A549 (cell line): ENCODE data around the gene VSX1. TPM values are rescaled to one million over a fixed set of nuclear protein-coding genes. Genes with fewer than 3 reads are reported as not detected.

Experiments used
- ATAC-seq, 2 experiments: fragments of 200-7000 bp in 1 of 2; fragments of >200 bp in 1 of 2; cut with Nextera tagmentation in 1 of 2; cut with Tn5 transposase in 1 of 2; 3 replicates each; pipeline versions ENCODE4 v1.8.0 to v1.9.1; 2018 to 2020; ENCODE audit warnings: mild to moderate bottlenecking in 1 of 2, moderate library complexity in 1 of 2
- CTCF ChIA-PET: fragments of 300-600 bp; sonication (Branson Sonifier 250); formaldehyde crosslinking; extraction: SDS; loops from one replicate; lab custom pipeline; 2021; ENCODE audit warnings: antibody characterized with exemption, inconsistent platforms; lab: Yijun Ruan, JAX
- POLR2A ChIA-PET: fragments of 350-600 bp; formaldehyde crosslinking; extraction: SDS; loops from one replicate; lab custom pipeline; 2021; ENCODE audit warnings: antibody characterized with exemption, inconsistent platforms; lab: Yijun Ruan, JAX
- DNase-seq, 2 experiments: peaks; one replicate each; pipeline versions ENCODE4 v3.0.0 to v3.0.0-alpha.2; 2011 to 2016; ENCODE audit warnings: low read depth in 1 of 2, low spot score in 1 of 2
- FAIRE-seq: peaks from 2 replicates; lab custom pipeline; 2011; peaks lifted over from hg19 to GRCh38; lab: Jason Lieb, UNC
- H3K27ac ChIP-seq, 2 experiments: fragments of >200 bp; sonication (Bioruptor Twin); formaldehyde crosslinking; 3 replicates each; pipeline ENCODE4 v1.5.1; 2016 to 2017
- H3K4me1 ChIP-seq: fragments of >200 bp; sonication (Bioruptor Twin); formaldehyde crosslinking; 3 replicates; pipeline ENCODE4 v1.6.1; 2016
- H3K4me2 ChIP-seq: fragments of >200 bp; sonication (Bioruptor Twin); formaldehyde crosslinking; 3 replicates; pipeline ENCODE4 v1.6.1; 2016
- H3K4me3 ChIP-seq: fragments of >200 bp; sonication (Bioruptor Twin); formaldehyde crosslinking; 3 replicates; pipeline ENCODE4 v1.5.1; 2016
- H3K9me3 ChIP-seq: fragments of >200 bp; sonication (Bioruptor Twin); formaldehyde crosslinking; 3 replicates; pipeline ENCODE4 v1.6.1; 2016
- BHLHE40 ChIP-seq: IDR thresholded peaks from 2 replicates; pipeline ENCODE4 v1.6.1; 2012; ENCODE audit warnings: low read depth, low read length, inconsistent platforms
- FOSL2 ChIP-seq, 2 experiments: fragments of 450-650 bp in 1 of 2; fragments of >200 bp in 1 of 2; sonication (Bioruptor Twin) in 1 of 2; formaldehyde crosslinking; IDR thresholded peaks; 2 replicates each; pipeline versions ENCODE4 v1.5.0 to v1.6.1; 2016 to 2020; ENCODE audit warnings: mild to moderate bottlenecking in 1 of 2, moderate library complexity in 1 of 2
- HEYL ChIP-seq: fragments of 250-450 bp; sonication (Bioruptor Pico); IDR thresholded peaks from 2 replicates; pipeline ENCODE4 v1.8.0; 2021; ENCODE audit warnings: mild to moderate bottlenecking, moderate library complexity
- HOXB5 ChIP-seq: fragments of 250-450 bp; sonication (Bioruptor Pico); IDR thresholded peaks from 2 replicates; pipeline ENCODE4 v1.5.0; 2020; ENCODE audit warnings: mild to moderate bottlenecking, moderate library complexity
- JUNB ChIP-seq: fragments of >200 bp; sonication (Bioruptor Twin); formaldehyde crosslinking; IDR thresholded peaks from 2 replicates; pipeline ENCODE4 v1.6.1; 2016
- KDM1A ChIP-seq: fragments of 200-600 bp; sonication (generic); IDR thresholded peaks from 2 replicates; pipeline ENCODE4 v1.6.1; 2016; ENCODE audit warnings: low read depth, mild to moderate bottlenecking
- MAFK ChIP-seq: fragments of 450-650 bp; IDR thresholded peaks from 2 replicates; pipeline ENCODE4 v1.6.1; 2014; ENCODE audit not compliant: partially characterized antibody
- MYC ChIP-seq: IDR thresholded peaks from 2 replicates; pipeline ENCODE4 v1.6.1; 2012; ENCODE audit warnings: mild to moderate bottlenecking, inconsistent platforms, low read length, improper control_type of control experiment, borderline replicate concordance
- NFE2L2 ChIP-seq: fragments of 150-350 bp; conservative IDR thresholded peaks from 2 replicates; pipeline ENCODE4 v1.6.1; 2014; ENCODE audit warnings: low read length
- PBX3 ChIP-seq: IDR thresholded peaks from 2 replicates; pipeline ENCODE4 v1.6.1; 2012
- POLR2A ChIP-seq: IDR thresholded peaks from 2 replicates; pipeline ENCODE4 v1.6.1; 2012; ENCODE audit warnings: mild to moderate bottlenecking, low read length
- RAD21 ChIP-seq, 2 experiments: fragments of >200 bp in 1 of 2; sonication (Bioruptor Twin) in 1 of 2; formaldehyde crosslinking in 1 of 2; IDR thresholded peaks in 1 of 2; conservative IDR thresholded peaks in 1 of 2; 2 replicates in 1 of 2; 3 replicates in 1 of 2; pipeline ENCODE4 v1.6.1; 2012 to 2018; ENCODE audit warnings: inconsistent platforms in 1 of 2
- RARB ChIP-seq: fragments of 250-450 bp; sonication (Bioruptor Pico); IDR thresholded peaks from 2 replicates; pipeline ENCODE4 v1.8.0; 2021; ENCODE audit warnings: mild to moderate bottlenecking, moderate library complexity
- RFX5 ChIP-seq: fragments of 450-650 bp; IDR thresholded peaks from 2 replicates; pipeline ENCODE4 v1.7.1; 2014; ENCODE audit warnings: antibody characterized with exemption, mild to moderate bottlenecking, moderate library complexity
- SMC3 ChIP-seq: fragments of >200 bp; sonication (Bioruptor Twin); formaldehyde crosslinking; IDR thresholded peaks from 3 replicates; pipeline ENCODE4 v1.6.1; 2018; ENCODE audit warnings: inconsistent platforms
- TP53 ChIP-seq: fragments of 250-450 bp; sonication (Bioruptor Pico); IDR thresholded peaks from 2 replicates; pipeline ENCODE4 v1.5.0; 2021; ENCODE audit warnings: mild to moderate bottlenecking, moderate library complexity
- ZNF302 ChIP-seq: fragments of 250-450 bp; sonication (Bioruptor Pico); IDR thresholded peaks from 2 replicates; pipeline ENCODE4 v1.9.0; 2021; ENCODE audit warnings: inconsistent platforms, mild to moderate bottlenecking, moderate library complexity
- WGBS: methylation state at CpG from one replicate; pipeline ENCODE4 v1.1.6; 2017; ENCODE audit errors: missing lambda C conversion rate; 5-methylcytosine and 5-hydroxymethylcytosine counted together
- polyA plus RNA-seq, 4 experiments: library from polyadenylated mRNA; depleted of rRNA in 3 of 4; stranded (reverse); fragments of >200 nt; fragmentation: RNase III in 1 of 4; extraction: RNeasy Plus Mini Kit Qiagen cat#74134 plus additional on column Dnase treatment in 1 of 4; gene quantifications; 2 replicates in 3 of 4; 3 replicates in 1 of 4; pipeline ENCODE4 v1.2.3, GENCODE V29; 2011 to 2017
- TF ChIP-seq, protein P1 (sequence below): fragments of 250-450 bp; sonication (Bioruptor Pico); IDR thresholded peaks from 2 replicates; pipeline ENCODE4 v1.5.0; 2021; ENCODE audit warnings: mild to moderate bottlenecking, moderate library complexity, borderline replicate concordance
- TF ChIP-seq, protein P2 (sequence below): fragments of 250-450 bp; sonication (Bioruptor Pico); IDR thresholded peaks from 2 replicates; pipeline ENCODE4 v1.5.0; 2020; ENCODE audit warnings: low read depth, mild to moderate bottlenecking, moderate library complexity
- TF ChIP-seq, protein P3 (sequence below): fragments of 200-600 bp; sonication (generic); IDR thresholded peaks from 2 replicates; pipeline ENCODE4 v1.6.1; 2016; ENCODE audit warnings: antibody characterized with exemption, mild to moderate bottlenecking, moderate library complexity
- TF ChIP-seq, protein P4 (sequence below): fragments of 450-650 bp; IDR thresholded peaks from 2 replicates; pipeline ENCODE4 v1.6.1; 2014; ENCODE audit warnings: antibody characterized with exemption
- TF ChIP-seq, protein P5 (sequence below): IDR thresholded peaks from 2 replicates; pipeline ENCODE4 v1.6.1; 2012

The VSX1 gene
- polyA plus RNA-seq, 2 of the 4 experiments (the other 2 are of a cell fraction), result 0.77 to 2.9 TPM

GRCh38 chr20:25067102-25067987 lies 14.6 kb downstream of the VSX1 start:
- 79% methylated on average over 18 of the region's 18 CpGs for WGBS
- FAIRE-seq (no peak), ATAC-seq (no peak), DNase-seq (no peak)
- no peak overlapping the region for H3K4me2 ChIP-seq
- H3K4me3 ChIP-seq, result no peak overlapping the region
- no peak overlapping the region for H3K27ac ChIP-seq
- ChIA-PET CTCF (interaction anchor here (1.1 kb wide), 2 partner anchors 11 to 73 kb away, joined by 3 to 4 read pairs; no protein-coding TSS in a partner anchor), POLR2A (no interaction called here)
- H3K9me3 ChIP-seq, result no peaks in the 10 kb centered on the region
- peaks cover 19% of the 10 kb centered on the region for H3K4me1 ChIP-seq
- TF ChIP-seq ZNF302 (CRISPR knock-in tag) (no peak), POLR2A (peak; percentile 25; the same call in 1 of the 2 replicates)

GRCh38 chr20:25066386-25066785 lies 15.6 kb downstream of the VSX1 start:
- Histone ChIP-seq H3K4me3 (no peak overlapping the region), H3K4me2 (peak overlapping the region; percentile 46), H3K27ac (no peak overlapping the region), H3K4me1 (peaks cover 12% of the 10 kb centered on the region), H3K9me3 (no peaks in the 10 kb centered on the region)
- no peak for TF ChIP-seq ZNF302 (CRISPR knock-in tag)
- TF ChIP-seq MYC, result no peak
- no peak for TF ChIP-seq SMC3
- TF ChIP-seq NFE2L2, result no peak
- TF ChIP-seq JUNB, result no peak
- no peak for TF ChIP-seq KDM1A
- no peak for TF ChIP-seq RFX5
- TF ChIP-seq PBX3, result no peak
- TF ChIP-seq, protein P1, sequence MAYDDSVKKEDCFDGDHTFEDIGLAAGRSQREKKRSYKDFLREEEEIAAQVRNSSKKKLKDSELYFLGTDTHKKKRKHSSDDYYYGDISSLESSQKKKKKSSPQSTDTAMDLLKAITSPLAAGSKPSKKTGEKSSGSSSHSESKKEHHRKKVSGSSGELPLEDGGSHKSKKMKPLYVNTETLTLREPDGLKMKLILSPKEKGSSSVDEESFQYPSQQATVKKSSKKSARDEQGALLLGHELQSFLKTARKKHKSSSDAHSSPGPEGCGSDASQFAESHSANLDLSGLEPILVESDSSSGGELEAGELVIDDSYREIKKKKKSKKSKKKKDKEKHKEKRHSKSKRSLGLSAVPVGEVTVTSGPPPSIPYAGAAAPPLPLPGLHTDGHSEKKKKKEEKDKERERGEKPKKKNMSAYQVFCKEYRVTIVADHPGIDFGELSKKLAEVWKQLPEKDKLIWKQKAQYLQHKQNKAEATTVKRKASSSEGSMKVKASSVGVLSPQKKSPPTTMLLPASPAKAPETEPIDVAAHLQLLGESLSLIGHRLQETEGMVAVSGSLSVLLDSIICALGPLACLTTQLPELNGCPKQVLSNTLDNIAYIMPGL (CRISPR knock-in tag), result no peak
- no peak for TF ChIP-seq RARB
- no peak for TF ChIP-seq TP53 (CRISPR knock-in tag)
- TF ChIP-seq HOXB5, result no peak
- ATAC-seq (peak in 1 of 2 experiments; percentile 34; a peak in 3 of 6 replicates), FAIRE-seq (no peak), DNase-seq (no peak)
- WGBS, result 38% methylated on average over 6 of the region's 6 CpGs
- ChIA-PET POLR2A (interaction anchor here (1.3 kb wide), 1 partner anchor 72 kb away, joined by 7 read pairs; no protein-coding TSS in a partner anchor), CTCF (interaction anchor here (1.0 to 9.7 kb wide), 15 partner anchors 10 to 1128 kb away, joined by 3 to 130 read pairs (median 5); partner anchors contain the start of gene APMAP)

DNA sequence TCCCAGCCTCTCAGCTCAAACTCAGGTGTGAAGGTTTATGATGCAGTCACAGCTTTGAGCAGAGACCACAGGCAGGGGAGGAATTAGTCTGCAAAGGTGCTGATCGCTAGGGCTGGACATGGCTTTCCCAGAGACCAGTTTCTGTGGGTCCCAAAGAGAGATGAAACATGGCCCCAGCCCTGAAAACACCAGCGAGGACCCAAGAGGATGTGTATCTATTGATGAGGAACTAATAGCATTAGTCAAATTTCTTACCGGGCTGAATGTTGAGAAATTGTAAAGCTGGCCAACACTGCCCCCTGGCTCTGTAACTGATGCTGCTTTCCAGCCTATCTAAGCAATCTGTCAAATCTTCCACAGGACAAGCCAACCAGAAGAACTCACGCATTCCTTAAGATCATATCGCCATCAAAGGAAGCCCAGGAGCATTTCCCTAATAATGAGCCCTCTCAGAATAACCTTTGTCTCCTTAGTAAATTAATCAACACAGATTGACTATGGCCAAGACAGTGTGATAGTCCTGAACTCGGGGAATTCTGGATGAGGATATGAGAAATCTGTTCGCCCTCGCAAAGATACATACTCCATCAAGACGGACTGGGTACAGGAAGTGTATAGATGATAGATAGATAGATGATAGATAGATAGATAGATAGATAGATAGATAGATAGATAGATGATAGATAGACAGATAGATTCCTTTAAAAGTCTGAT lies 16.2 kb downstream of the VSX1 start:
- H3K4me2 ChIP-seq, result peak overlapping the region; percentile 46
- 21% methylated on average over 9 of the region's 9 CpGs for WGBS
- no peaks in the 10 kb centered on the region for H3K9me3 ChIP-seq
- FAIRE-seq (peak; percentile 43), ATAC-seq (peak; percentile 84 to 90), DNase-seq (peak; percentile 71 to 76)
- ChIA-PET POLR2A (interaction anchor here (1.3 kb wide), 1 partner anchor 71 kb away, joined by 7 read pairs; no protein-coding TSS in a partner anchor), CTCF (interaction anchor here (0.8 to 9.7 kb wide), 33 partner anchors 10 to 1128 kb away, joined by 3 to 130 read pairs (median 4); partner anchors contain the start of gene APMAP)
- peaks cover 13% of the 10 kb centered on the region; the same call in 2 of the 3 replicates for H3K4me1 ChIP-seq
- H3K27ac ChIP-seq, result no peak overlapping the region
- no peak overlapping the region for H3K4me3 ChIP-seq
- TF ChIP-seq MAFK (peak; percentile 22), FOSL2 (IDR thresholded peaks at IDR 0.05) (no peak), FOSL2 (CRISPR knock-in tag; IDR thresholded peaks at IDR 0.05) (no peak), RAD21 (conservative IDR thresholded peaks at IDR 0.05 in 1 of 2, IDR thresholded peaks at IDR 0.05 in 1 of 2) (peak; percentile 88 to 90), HEYL (CRISPR knock-in tag) (no peak), BHLHE40 (no peak), ZNF302 (CRISPR knock-in tag) (no peak), SMC3 (peak; percentile 89)
- TF ChIP-seq, protein P2, sequence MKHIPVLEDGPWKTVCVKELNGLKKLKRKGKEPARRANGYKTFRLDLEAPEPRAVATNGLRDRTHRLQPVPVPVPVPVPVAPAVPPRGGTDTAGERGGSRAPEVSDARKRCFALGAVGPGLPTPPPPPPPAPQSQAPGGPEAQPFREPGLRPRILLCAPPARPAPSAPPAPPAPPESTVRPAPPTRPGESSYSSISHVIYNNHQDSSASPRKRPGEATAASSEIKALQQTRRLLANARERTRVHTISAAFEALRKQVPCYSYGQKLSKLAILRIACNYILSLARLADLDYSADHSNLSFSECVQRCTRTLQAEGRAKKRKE (CRISPR knock-in tag), result no peak
- TF ChIP-seq, protein P3, sequence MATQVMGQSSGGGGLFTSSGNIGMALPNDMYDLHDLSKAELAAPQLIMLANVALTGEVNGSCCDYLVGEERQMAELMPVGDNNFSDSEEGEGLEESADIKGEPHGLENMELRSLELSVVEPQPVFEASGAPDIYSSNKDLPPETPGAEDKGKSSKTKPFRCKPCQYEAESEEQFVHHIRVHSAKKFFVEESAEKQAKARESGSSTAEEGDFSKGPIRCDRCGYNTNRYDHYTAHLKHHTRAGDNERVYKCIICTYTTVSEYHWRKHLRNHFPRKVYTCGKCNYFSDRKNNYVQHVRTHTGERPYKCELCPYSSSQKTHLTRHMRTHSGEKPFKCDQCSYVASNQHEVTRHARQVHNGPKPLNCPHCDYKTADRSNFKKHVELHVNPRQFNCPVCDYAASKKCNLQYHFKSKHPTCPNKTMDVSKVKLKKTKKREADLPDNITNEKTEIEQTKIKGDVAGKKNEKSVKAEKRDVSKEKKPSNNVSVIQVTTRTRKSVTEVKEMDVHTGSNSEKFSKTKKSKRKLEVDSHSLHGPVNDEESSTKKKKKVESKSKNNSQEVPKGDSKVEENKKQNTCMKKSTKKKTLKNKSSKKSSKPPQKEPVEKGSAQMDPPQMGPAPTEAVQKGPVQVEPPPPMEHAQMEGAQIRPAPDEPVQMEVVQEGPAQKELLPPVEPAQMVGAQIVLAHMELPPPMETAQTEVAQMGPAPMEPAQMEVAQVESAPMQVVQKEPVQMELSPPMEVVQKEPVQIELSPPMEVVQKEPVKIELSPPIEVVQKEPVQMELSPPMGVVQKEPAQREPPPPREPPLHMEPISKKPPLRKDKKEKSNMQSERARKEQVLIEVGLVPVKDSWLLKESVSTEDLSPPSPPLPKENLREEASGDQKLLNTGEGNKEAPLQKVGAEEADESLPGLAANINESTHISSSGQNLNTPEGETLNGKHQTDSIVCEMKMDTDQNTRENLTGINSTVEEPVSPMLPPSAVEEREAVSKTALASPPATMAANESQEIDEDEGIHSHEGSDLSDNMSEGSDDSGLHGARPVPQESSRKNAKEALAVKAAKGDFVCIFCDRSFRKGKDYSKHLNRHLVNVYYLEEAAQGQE, result no peak
- TF ChIP-seq, protein P4, sequence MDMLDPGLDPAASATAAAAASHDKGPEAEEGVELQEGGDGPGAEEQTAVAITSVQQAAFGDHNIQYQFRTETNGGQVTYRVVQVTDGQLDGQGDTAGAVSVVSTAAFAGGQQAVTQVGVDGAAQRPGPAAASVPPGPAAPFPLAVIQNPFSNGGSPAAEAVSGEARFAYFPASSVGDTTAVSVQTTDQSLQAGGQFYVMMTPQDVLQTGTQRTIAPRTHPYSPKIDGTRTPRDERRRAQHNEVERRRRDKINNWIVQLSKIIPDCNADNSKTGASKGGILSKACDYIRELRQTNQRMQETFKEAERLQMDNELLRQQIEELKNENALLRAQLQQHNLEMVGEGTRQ, result no peak
- TF ChIP-seq, protein P5, sequence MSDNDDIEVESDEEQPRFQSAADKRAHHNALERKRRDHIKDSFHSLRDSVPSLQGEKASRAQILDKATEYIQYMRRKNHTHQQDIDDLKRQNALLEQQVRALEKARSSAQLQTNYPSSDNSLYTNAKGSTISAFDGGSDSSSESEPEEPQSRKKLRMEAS, result no peak
